ENCODE measurements around the gene ALDH2.
"Not testable (repeated sequence)": the region's sequence is repeated elsewhere in the genome, so short reads cannot be mapped to it uniquely, and the experiment has no call there.

ALDH2 gene

DNA sequence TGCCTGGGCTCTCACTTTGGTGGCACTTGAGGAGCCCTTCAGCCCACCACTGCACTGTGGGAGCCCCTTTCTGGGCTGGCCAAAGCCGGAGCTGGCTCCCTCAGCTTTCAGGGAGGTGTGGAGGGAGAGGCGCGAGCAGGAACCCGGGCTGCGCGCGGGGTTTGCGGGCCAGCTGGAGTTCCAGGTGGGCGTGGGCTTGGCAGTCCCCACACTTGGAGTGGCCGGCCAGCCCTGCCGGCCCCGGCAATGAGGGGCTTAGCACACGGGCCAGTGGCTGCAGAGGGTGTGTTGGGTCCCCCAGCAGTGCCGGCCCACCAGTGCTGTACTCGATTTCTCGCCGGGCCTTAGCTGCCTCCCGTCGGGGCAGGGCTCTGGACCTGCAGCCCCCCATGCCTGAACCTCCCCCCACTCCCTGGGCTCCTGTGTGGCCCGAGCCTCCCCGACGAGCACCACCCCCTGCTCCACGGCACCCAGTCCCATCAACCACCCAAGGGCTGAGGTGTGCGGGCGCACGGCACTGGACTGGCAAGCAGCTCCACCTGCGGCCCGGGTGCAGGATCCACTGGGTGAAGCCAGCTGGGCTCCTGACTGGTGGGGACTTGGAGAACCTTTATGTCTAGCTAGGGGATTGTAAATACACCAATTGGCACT is 68.9 kb downstream of the ALDH2 start:
- DNase-seq (ENCODE audit: low read depth); H3K4me3 ChIP-seq (ENCODE audit: control insufficient read depth, low read depth, low read length): not testable (repeated sequence)

DNA sequence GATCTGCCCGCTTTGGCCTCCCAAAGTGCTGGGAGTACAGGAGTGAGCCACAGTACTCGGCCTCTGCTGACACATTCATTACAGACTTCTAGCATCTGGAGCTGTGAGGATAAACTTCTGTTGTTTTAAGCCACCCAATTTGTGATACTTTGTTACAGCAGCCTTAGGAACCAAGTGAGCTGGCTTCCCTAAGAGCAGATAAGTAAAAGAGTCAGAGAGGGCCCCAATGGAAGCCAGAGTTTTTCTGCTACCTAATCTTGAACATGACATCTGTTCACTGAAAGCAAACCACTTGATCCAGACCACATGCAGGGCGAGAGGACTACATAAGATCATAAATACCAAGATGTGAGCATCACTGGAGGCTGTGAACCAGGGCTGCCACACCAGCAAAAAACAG is 71.6 kb downstream of the ALDH2 start:
- DNase-seq (ENCODE audit: low read depth), result no peak
- H3K4me3 ChIP-seq (ENCODE audit: control insufficient read depth, low read depth, low read length), result no peak overlapping the region
- TF ChIP-seq, protein P1, sequence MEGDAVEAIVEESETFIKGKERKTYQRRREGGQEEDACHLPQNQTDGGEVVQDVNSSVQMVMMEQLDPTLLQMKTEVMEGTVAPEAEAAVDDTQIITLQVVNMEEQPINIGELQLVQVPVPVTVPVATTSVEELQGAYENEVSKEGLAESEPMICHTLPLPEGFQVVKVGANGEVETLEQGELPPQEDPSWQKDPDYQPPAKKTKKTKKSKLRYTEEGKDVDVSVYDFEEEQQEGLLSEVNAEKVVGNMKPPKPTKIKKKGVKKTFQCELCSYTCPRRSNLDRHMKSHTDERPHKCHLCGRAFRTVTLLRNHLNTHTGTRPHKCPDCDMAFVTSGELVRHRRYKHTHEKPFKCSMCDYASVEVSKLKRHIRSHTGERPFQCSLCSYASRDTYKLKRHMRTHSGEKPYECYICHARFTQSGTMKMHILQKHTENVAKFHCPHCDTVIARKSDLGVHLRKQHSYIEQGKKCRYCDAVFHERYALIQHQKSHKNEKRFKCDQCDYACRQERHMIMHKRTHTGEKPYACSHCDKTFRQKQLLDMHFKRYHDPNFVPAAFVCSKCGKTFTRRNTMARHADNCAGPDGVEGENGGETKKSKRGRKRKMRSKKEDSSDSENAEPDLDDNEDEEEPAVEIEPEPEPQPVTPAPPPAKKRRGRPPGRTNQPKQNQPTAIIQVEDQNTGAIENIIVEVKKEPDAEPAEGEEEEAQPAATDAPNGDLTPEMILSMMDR (conservative IDR thresholded peaks at IDR 0.05; ENCODE audit: control insufficient read depth, insufficient read depth, low read depth, low read length), result no peak

DNA sequence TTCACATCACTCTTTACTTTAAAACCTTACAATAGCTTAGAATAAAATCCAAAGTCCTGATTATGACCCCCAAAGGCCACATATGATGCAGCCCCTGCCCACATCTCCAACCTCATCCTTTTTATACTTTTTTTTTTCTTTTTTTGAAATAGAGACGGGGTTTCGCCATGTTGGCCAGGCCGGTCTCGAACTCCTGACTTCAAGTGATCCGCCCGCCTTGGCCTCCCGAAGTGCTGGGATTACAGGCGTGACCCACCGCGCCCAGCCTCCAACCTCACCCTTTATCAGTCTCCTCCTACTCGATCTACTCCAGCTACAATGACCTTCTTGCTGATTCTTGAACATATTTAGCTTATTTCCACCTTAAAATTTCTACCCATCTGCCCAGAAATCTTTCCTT is 74.1 kb downstream of the ALDH2 start:
- DNase-seq (ENCODE audit: low read depth), result peak; percentile 13

GRCh38 chr12:111841236-111841749 is 74.6 kb downstream of the ALDH2 start:
- TF ChIP-seq, protein P1 (conservative IDR thresholded peaks at IDR 0.05; ENCODE audit: control insufficient read depth, insufficient read depth, low read depth, low read length), result no peak
- peak overlapping the region; percentile 99 for H3K4me3 ChIP-seq (ENCODE audit: control insufficient read depth, low read depth, low read length)
- peak; percentile 22 for DNase-seq (ENCODE audit: low read depth)

More for the DNA sequence above, 74.1 kb downstream of the ALDH2 start:
- peak overlapping the region; percentile 99 for H3K4me3 ChIP-seq (ENCODE audit: control insufficient read depth, low read depth, low read length)
- TF ChIP-seq, protein P1 (conservative IDR thresholded peaks at IDR 0.05; ENCODE audit: control insufficient read depth, insufficient read depth, low read depth, low read length), result no peak

DNA sequence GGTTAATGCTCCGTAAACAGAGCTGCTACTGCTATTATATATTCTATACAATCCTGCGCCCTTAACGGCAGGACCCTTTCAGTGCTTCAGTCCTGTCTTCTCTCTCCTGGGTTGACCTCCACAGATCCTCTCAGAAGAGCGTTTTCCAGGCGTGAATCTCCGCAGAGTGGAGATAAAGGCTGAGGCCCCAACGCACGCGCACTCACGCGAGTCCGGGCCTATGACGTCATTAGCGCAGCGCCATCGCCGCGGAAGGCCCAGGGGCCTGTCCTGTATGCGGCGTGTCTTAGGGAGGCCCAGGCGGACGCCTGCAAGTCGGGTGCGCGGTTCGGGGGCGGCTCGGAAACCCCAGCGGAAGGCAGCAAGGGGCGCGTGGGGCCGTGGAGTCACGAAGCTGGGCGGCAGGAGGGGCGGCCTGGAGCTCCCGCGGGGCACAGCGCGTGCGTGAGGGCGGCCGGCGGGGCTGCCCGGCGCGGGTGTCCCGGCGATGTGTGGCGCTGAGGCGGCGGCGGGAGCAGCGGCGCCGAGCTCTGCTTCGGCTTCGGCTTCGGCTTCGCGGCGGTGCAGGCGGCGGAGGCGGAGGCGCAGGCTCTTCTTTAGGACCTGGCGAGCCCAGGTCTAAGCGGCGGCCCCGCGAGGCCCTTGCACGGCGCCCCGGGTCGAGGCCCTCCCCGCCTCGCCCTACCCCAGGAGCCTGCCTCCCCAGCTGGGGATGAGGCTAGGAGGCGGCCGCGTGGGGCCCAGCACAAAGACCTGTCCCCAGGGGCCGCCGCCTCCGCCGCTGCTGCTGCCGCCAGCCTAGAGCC is 75.2 kb downstream of the ALDH2 start, which contains the start of gene MAPKAPK5:
MAPKAPK5 (plus strand) TSS at position 479 of the 806 bp plus-strand sequence. CDS start 506 bp downstream, outside the sequence.
- DNase-seq (ENCODE audit: low read depth), result peak; percentile 94
- TF ChIP-seq, protein P1 (conservative IDR thresholded peaks at IDR 0.05; ENCODE audit: control insufficient read depth, insufficient read depth, low read depth, low read length), result no peak

DNA sequence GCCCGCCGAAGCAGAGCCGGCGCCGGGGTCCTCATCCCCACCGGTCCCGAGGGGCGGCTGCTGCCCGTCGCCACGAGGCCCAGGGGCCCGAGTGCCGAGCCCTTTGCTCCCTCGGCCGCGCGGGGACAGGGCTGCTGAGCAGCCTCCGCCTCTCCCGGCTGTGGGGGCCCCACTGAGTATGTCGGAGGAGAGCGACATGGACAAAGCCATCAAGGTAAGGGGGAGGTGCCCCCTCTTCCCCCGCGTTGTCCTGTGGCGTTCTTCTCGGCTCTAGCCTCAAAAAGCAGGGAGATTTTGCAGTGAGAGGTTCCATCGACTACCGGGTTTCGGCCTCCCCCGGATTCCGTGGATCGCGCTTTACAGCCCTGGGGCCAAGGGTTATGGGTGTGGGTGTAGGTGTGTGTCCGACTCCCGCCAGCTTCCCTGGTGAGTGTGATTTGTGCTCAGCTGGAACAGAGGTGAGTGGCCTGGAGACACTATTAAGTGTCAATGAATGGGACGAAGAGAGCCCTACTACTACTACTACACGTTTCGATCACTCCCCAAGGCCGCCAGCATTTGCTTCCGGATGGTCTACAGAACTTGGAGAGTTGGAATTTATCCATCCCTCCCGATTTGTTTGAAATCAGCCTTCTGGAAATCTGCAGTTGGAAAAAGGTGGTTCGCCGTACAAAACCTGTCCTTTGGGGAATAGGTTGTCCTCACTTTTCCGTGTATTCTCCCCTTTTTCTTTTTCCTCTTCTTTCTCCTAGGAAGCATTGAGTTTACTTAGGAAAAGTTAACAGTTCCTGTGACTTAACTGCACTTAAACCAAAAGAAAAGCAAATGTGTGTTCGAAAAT is 76.0 kb downstream of the ALDH2 start:
- TF ChIP-seq, protein P1 (conservative IDR thresholded peaks at IDR 0.05; ENCODE audit: control insufficient read depth, insufficient read depth, low read depth, low read length), result no peak
- DNase-seq (ENCODE audit: low read depth), result peak; percentile 28
- peak overlapping the region; percentile 99 for H3K4me3 ChIP-seq (ENCODE audit: control insufficient read depth, low read depth, low read length)

More for the DNA sequence above, 75.2 kb downstream of the ALDH2 start, which contains the start of gene MAPKAPK5:
- H3K4me3 ChIP-seq (ENCODE audit: control insufficient read depth, low read depth, low read length), result peak within 1 kb of the TSS; percentile 99
